Measurements from ENCODE around the gene PRSS2.
A peak's percentile ranks its signal among the peaks of the same experiment; 100 is the strongest.

The PRSS2 gene

DNA sequence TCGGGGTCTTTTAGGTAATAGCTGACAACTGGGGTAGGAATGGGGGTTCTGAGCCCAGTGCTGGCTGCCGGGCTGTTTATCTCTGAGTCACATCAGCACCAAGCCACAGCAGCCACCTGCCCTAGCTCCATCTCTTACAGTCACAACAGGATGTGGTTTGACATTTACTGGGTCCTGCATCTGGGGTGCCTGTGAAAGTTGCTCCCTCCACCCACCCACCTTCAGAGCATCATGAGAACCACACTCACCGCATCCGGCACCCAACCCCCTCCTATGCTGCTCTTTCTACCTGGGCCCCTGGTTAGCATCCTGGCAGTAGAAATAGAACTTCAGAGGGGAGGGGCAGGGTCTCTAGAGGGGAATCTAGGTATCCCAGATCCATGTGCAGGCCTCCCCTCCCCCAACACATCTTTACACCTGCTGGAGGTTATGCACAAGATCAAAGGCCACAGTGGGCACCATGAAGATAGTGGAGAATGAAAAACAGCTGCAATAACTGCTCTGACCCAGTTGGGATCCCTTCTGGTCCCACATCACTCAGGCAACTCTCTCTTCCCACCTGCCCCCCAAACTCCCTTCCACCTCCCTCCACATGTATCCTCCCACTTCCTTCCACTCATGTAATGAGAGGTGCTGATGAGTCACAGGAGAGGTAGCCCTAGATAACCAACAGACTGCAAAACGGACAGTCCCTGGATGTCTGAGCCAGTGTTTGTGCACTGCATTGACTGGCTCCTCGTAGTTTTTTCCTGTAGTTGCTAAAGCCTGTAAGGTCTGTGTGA, 38.2 kb downstream of the PRSS2 start:
- H3K27ac ChIP-seq (replicated peaks), result no peak overlapping the region
- no peak for DNase-seq (ENCODE audit: low read depth in 1 of 2, low spot score in 1 of 2)
- peaks cover 20% of the 10 kb centered on the region for H3K27me3 ChIP-seq (ENCODE audit: insufficient read depth, poor library complexity, severe bottlenecking)
- H3K4me3 ChIP-seq (replicated peaks; ENCODE audit: insufficient read depth, low read length), result no peak overlapping the region
- TF ChIP-seq, protein P1, sequence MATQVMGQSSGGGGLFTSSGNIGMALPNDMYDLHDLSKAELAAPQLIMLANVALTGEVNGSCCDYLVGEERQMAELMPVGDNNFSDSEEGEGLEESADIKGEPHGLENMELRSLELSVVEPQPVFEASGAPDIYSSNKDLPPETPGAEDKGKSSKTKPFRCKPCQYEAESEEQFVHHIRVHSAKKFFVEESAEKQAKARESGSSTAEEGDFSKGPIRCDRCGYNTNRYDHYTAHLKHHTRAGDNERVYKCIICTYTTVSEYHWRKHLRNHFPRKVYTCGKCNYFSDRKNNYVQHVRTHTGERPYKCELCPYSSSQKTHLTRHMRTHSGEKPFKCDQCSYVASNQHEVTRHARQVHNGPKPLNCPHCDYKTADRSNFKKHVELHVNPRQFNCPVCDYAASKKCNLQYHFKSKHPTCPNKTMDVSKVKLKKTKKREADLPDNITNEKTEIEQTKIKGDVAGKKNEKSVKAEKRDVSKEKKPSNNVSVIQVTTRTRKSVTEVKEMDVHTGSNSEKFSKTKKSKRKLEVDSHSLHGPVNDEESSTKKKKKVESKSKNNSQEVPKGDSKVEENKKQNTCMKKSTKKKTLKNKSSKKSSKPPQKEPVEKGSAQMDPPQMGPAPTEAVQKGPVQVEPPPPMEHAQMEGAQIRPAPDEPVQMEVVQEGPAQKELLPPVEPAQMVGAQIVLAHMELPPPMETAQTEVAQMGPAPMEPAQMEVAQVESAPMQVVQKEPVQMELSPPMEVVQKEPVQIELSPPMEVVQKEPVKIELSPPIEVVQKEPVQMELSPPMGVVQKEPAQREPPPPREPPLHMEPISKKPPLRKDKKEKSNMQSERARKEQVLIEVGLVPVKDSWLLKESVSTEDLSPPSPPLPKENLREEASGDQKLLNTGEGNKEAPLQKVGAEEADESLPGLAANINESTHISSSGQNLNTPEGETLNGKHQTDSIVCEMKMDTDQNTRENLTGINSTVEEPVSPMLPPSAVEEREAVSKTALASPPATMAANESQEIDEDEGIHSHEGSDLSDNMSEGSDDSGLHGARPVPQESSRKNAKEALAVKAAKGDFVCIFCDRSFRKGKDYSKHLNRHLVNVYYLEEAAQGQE (IDR thresholded peaks at IDR 0.05; ENCODE audit: insufficient replicate concordance, low read depth), result no peak
- TF ChIP-seq SPI1 (IDR thresholded peaks at IDR 0.05; ENCODE audit: borderline replicate concordance, low read depth) (no peak), GABPA (IDR thresholded peaks at IDR 0.05; ENCODE audit: low read depth) (no peak), POLR2AphosphoS5 (IDR thresholded peaks at IDR 0.05; ENCODE audit: low read depth) (no peak)
- TF ChIP-seq, protein P2, sequence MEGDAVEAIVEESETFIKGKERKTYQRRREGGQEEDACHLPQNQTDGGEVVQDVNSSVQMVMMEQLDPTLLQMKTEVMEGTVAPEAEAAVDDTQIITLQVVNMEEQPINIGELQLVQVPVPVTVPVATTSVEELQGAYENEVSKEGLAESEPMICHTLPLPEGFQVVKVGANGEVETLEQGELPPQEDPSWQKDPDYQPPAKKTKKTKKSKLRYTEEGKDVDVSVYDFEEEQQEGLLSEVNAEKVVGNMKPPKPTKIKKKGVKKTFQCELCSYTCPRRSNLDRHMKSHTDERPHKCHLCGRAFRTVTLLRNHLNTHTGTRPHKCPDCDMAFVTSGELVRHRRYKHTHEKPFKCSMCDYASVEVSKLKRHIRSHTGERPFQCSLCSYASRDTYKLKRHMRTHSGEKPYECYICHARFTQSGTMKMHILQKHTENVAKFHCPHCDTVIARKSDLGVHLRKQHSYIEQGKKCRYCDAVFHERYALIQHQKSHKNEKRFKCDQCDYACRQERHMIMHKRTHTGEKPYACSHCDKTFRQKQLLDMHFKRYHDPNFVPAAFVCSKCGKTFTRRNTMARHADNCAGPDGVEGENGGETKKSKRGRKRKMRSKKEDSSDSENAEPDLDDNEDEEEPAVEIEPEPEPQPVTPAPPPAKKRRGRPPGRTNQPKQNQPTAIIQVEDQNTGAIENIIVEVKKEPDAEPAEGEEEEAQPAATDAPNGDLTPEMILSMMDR (IDR thresholded peaks at IDR 0.05; ENCODE audit: insufficient read depth, low read length), result no peak

DNA sequence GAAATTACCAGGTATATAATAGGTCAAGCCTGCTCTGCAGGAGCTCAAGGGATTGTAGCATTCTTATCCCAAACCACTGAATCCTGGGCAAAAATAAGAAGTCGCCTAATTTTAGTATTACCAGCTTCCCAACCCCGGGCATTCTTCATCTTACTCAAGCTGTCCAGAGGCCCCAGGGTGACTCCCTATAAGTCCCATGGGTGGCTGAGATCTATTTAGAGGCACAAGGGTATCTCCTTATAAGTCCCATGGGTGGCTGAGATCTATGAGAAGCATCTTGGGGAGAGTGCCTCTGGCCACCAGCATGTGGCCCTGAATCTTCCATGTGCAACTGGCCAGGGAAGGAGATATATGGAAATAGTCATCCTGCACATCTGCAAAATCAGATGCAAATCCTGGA, 38.9 kb downstream of the PRSS2 start:
- peaks cover 20% of the 10 kb centered on the region for H3K27me3 ChIP-seq (ENCODE audit: insufficient read depth, poor library complexity, severe bottlenecking)
- H3K27ac ChIP-seq (replicated peaks), result no peak overlapping the region
- TF ChIP-seq, protein P1 (IDR thresholded peaks at IDR 0.05; ENCODE audit: insufficient replicate concordance, low read depth), result no peak
- TF ChIP-seq, protein P2 (IDR thresholded peaks at IDR 0.05; ENCODE audit: insufficient read depth, low read length), result no peak
- TF ChIP-seq GABPA (IDR thresholded peaks at IDR 0.05; ENCODE audit: low read depth), result no peak
- no peak for TF ChIP-seq POLR2AphosphoS5 (IDR thresholded peaks at IDR 0.05; ENCODE audit: low read depth)
- no peak for TF ChIP-seq SPI1 (IDR thresholded peaks at IDR 0.05; ENCODE audit: borderline replicate concordance, low read depth)
- H3K4me3 ChIP-seq (replicated peaks; ENCODE audit: insufficient read depth, low read length), result no peak overlapping the region
- no peak for DNase-seq (ENCODE audit: low read depth in 1 of 2, low spot score in 1 of 2)

DNA sequence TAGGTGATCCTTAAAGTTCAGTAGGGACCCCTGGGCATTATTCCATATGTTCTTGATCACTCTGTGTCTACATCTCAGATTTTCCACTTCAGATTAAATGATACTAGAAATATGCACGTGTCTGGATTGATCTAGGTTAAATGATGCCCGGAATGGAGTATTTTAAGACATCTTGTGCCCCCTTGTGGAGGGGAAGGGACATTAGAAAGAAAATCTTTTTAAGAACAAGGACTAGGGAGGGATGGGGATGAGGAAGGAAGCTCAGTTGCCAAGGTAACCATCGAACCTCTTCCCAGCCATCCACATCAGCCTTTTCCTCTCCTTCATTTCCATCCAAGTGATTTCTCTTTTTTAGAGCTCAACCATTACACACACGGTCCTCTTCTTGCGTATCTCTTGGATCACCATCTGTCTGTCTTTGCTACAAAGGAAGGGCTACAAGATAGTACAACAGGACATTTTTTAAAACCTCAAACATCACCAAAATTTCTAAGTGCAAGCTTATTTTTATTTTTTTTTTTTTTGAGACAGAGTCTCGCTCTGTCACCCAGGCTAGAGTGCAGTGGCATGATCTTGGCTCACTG, 40.5 kb downstream of the PRSS2 start:
- Histone ChIP-seq H3K4me3 (replicated peaks; ENCODE audit: insufficient read depth, low read length) (no peak overlapping the region), H3K27ac (replicated peaks) (no peak overlapping the region), H3K27me3 (ENCODE audit: insufficient read depth, poor library complexity, severe bottlenecking) (peaks cover 18% of the 10 kb centered on the region)
- TF ChIP-seq, protein P2 (IDR thresholded peaks at IDR 0.05; ENCODE audit: insufficient read depth, low read length), result peak; percentile 28
- TF ChIP-seq POLR2AphosphoS5 (IDR thresholded peaks at IDR 0.05; ENCODE audit: low read depth) (no peak), GABPA (IDR thresholded peaks at IDR 0.05; ENCODE audit: low read depth) (no peak), SPI1 (IDR thresholded peaks at IDR 0.05; ENCODE audit: borderline replicate concordance, low read depth) (no peak)
- TF ChIP-seq, protein P1 (IDR thresholded peaks at IDR 0.05; ENCODE audit: insufficient replicate concordance, low read depth), result no peak
- DNase-seq (ENCODE audit: low read depth in 1 of 2, low spot score in 1 of 2), result peak; percentile 15 to 36
